ENCODE data around the gene OR7C2.
"Not testable (repeated sequence)": the region's sequence is repeated elsewhere in the genome, so short reads cannot be mapped to it uniquely, and the experiment has no call there.

The OR7C2 gene

DNA sequence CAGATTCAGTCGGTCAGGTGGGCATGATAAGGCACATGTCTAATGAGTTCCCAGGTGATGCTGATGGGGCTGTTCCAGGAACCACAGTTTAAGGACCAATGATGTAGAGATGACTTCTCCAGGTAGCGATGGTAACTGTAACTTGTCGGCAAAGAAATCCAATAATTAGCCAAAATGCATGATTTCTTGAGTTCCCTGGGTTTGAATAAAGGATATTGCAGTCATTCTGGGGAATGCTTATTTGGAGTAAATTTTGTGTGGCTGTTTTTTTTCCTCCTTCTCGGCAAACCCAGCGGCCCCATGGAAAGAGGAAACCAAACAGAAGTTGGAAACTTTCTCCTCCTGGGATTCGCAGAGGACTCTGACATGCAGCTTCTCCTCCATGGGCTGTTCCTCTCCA, at the start of gene OR7C2:
TSS of gene OR7C2 (plus strand) at position 301 of the 400 bp plus-strand sequence. CDS start at position 301, 0 bp downstream.
- no peak for DNase-seq (ENCODE audit: extremely low read depth in 1 of 2, low read depth in 1 of 2)

- DNase-seq (ENCODE audit: extremely low read depth in 1 of 2, low read depth in 1 of 2): no peak
These were observed 39.5 kb upstream of the OR7C2 start for GRCh38 chr19:14901675-14902260.

DNA sequence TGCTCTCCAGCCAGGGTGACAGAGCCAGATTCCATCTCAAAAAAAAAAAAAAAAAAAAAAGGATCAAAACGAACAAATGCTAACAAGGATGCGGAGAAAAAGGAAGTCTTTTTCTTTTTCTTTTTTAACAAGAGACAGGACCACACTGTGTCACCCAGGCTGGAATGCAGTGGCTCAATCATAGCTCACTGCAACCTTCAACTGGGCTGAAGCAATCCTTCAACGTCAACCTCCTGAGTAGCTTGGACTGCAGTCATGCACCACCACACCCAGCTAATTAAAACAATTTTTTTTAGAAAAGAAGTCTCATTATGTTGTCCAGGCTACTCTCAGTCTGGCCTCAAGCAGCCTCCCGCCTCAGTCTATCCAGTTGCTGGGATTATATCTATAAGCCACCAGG, 34.6 kb upstream of the OR7C2 start:
- DNase-seq (ENCODE audit: extremely low read depth in 1 of 2, low read depth in 1 of 2): no peak

GRCh38 chr19:14915116-14915515, 26.2 kb upstream of the OR7C2 start:
- no peak for DNase-seq (ENCODE audit: extremely low read depth in 1 of 2, low read depth in 1 of 2)

GRCh38 chr19:14916848-14917247, 24.4 kb upstream of the OR7C2 start:
- no peak for DNase-seq (ENCODE audit: extremely low read depth in 1 of 2, low read depth in 1 of 2)

DNA sequence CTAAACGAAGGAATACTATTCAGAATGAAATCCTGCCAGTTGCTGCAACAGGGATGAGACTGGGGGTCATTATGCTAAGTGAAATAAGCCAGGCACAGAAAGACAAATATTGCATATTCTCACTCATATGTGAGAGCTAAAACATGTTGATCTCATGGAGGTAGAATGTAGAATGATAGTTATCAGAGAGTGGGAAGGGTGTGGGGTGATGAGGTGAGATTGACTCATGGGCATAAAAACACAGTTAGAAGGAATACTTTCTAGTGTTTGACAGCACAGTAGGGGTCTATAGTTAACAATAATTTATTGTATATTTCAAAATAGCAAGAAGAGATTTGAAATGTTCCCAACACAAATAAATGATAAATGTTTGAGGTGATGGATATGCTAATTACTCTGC, 7.8 kb upstream of the OR7C2 start:
- DNase-seq (ENCODE audit: extremely low read depth in 1 of 2, low read depth in 1 of 2): no peak

DNA sequence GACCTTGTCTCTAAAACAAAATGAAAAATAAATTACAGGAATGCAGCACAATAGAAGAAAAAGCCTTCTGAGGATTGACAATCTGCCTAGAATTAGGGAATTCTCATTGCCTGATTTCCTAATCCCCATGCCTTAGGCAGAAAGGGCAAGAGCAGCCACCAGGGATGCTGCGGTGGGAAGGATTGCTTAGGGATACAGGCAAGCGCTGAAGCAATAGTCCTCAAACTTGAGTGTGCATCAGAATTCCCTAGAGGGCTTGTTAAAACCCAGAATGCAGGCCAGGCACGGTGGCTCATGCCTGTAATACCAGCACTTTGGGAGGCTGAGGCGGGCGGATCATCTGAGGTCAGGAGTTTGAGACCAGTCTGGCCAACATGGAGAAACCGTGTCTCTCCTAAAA, 1.0 kb upstream of the OR7C2 start:
- no peak for DNase-seq (ENCODE audit: extremely low read depth in 1 of 2, low read depth in 1 of 2)

GRCh38 chr19:14943601-14944000, 2.3 kb downstream of the OR7C2 start:
- no peak for DNase-seq (ENCODE audit: extremely low read depth in 1 of 2, low read depth in 1 of 2)

DNA sequence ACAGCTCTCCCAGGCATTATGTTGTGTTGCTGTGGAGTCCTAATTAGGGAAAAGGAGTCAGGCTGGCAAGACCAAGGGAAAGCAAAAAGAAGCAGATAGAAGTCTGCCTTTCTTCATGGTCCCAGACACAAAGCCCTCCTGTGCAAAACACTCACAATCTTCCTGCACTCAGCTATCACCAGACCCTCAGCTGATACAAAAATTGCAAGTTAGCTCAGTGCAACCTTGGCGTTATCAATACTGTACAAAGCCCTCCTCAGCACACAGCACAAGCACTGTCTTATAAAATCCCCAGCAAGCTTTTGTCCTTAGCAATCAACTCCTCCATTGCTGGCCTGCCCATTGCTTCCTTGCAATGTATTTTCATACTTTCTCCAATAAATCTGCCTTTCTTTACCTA, 3.2 kb downstream of the OR7C2 start:
- no peak for DNase-seq (ENCODE audit: extremely low read depth in 1 of 2, low read depth in 1 of 2)

- DNase-seq (ENCODE audit: extremely low read depth in 1 of 2, low read depth in 1 of 2): not testable (repeated sequence)
These were observed 8.1 kb downstream of the OR7C2 start for GRCh38 chr19:14949413-14949812.

DNA sequence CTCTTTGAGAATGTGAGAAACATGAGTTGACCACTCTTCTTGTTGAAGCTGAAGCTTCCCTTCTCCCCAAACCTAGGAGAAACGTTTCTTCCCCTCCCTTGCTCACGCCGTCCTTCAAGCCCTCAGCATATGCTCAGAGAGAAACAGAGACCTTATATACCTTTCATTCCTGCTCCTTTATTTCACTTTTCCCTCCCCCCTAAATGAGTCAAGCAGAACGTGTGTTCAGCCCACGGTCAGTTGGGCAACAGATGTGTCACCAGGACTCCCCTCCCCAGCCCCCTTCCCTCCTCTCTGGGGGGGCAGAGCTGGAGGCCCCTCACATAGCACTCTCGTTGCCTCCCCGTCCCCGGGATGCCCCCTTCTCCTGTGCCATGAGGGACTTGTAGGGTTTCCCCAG, 8.6 kb downstream of the OR7C2 start:
- no peak for DNase-seq (ENCODE audit: extremely low read depth in 1 of 2, low read depth in 1 of 2)

GRCh38 chr19:14950421-14950820, 9.1 kb downstream of the OR7C2 start:
- no peak for DNase-seq (ENCODE audit: extremely low read depth in 1 of 2, low read depth in 1 of 2)

DNA sequence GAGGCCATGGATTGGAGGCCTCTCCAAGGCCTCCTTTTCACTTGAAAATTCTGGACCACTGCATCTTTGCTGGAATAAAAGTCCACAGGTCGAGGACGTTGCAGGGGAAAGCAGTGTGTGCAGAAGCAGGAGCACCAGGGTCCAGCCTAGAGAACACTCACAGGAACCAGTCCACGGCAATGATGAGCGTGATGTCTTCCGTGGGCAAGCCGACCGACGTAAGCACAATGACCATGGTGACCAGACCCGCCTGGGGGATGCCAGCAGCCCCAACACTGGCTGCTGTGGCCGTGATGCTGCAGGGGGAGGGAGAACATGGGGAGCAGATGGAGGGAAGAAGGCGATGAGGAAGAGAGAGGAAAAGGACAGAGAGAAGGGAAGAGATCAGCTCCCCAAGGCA, 11.5 kb downstream of the OR7C2 start:
- no peak for DNase-seq (ENCODE audit: extremely low read depth in 1 of 2, low read depth in 1 of 2)

DNA sequence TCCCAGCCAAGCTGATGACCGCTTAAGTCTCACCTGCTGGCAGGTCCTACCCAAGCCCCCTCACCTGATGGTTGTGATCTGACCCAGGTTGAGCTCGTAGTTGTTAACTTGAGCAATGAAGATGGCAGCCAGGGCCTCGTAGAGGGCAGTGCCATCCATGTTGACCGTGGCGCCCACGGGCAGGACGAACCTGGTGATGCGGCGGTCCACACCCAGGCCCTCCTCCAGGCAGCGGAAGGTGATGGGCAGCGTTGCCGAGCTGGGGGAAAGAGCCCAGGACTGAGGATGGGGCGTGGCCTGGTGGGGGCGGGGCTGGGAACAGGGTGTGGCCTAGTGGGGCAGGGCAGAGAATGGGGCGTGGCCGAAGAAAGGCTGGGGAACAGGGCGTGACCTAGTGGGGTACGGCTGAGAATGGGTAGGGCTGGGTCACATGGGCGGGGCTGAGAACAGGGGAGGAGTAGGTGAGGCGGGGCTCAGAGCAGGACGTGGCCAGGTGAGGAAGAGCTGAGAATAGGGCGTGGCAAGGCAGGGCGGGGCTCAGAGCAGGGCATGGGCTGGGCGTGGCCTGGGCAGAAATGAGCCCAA, 12.9 kb downstream of the OR7C2 start:
- DNase-seq (ENCODE audit: extremely low read depth in 1 of 2, low read depth in 1 of 2): no peak

DNA sequence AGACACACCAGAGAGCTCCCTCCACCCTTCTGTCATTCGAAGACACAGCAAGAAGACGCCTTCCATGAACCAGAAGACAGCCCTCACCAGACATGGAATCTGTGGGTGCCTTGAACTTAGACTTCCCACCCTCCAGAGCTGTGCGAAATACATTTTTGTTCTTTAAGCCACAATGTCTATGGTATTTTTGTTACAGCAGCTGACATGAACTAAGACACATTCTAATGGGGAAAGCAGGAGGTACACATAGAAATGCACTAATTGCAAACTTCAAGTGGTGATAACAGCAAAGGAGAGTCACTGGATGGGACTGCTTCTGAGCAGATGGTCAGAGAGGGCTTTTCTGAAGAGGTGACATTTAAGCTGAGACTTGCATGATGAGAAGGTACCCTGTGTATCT, 16.2 kb downstream of the OR7C2 start:
- DNase-seq (ENCODE audit: extremely low read depth in 1 of 2, low read depth in 1 of 2): no peak

GRCh38 chr19:14959263-14959662, 18.0 kb downstream of the OR7C2 start:
- no peak for DNase-seq (ENCODE audit: extremely low read depth in 1 of 2, low read depth in 1 of 2)

DNA sequence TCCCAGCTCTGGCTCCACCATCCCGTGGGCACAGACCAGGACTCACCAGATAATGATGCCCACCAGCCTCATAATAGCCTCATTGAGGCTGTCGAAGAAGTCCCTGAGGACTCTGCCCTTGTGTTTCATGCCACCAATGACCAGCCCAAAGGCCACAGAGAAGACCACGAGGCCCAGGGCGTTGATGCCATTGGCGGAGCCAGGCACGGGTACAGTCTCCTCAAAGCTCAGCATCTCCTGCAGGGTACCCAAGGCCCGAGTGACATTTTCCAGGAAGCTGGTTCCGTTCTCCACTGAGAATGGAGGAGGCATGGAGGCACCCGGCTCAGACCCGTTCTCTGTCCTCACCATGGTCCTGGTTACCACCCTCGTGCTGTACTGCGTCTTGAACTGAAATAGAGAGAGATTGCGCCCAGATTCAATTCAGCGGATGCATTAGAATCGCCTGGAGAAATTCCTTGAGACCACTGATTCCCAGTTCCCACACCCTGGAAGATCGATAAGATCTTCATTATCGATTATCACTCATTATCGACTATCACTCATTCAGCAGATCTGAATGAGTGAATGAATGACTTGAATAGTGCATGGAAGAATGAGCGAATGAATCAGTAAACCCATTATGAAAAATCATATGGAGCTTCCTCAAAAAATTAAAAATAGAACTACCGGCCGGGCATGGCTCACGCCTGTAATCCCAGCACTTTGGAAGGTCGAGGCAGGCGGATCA, 20.8 kb downstream of the OR7C2 start:
- DNase-seq (ENCODE audit: extremely low read depth in 1 of 2, low read depth in 1 of 2): no peak

DNA sequence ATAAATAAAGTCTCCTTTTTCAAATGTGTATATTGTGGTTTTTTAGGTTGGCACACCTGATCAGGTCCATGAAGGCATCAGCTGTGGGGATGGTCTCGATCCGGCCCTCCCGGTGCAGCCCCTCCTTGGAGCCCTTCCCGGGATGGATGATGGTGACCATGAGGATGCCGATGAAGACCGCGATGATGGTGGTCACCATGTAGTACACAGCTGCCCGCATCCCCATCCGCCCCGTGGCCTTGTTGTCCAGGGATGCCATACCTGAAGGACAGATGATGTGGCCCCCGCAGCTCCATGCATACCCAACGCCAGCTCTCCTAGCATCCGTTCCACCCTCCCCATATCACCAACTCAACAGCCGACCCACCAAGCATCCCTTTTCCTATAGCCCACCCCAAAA, 27.0 kb downstream of the OR7C2 start:
- no peak for DNase-seq (ENCODE audit: extremely low read depth in 1 of 2, low read depth in 1 of 2)

GRCh38 chr19:14971474-14971873, 30.2 kb downstream of the OR7C2 start:
- DNase-seq (ENCODE audit: extremely low read depth in 1 of 2, low read depth in 1 of 2): no peak

GRCh38 chr19:14972676-14973075, 31.4 kb downstream of the OR7C2 start:
- DNase-seq (ENCODE audit: extremely low read depth in 1 of 2, low read depth in 1 of 2): no peak

- DNase-seq (ENCODE audit: extremely low read depth in 1 of 2, low read depth in 1 of 2): no peak
These were observed 33.2 kb downstream of the OR7C2 start for GRCh38 chr19:14974488-14974887.

GRCh38 chr19:14977128-14977527, 35.8 kb downstream of the OR7C2 start:
- no peak for DNase-seq (ENCODE audit: extremely low read depth in 1 of 2, low read depth in 1 of 2)
